KOPT-K1 (cell line): Measurements from ENCODE around the gene PLOD3.
A peak's percentile ranks its signal among the peaks of the same experiment; 100 is the strongest.

Experiments used
- H3K27ac ChIP-seq: fragments of 200-600 bp; sonication (generic); 2 replicates; pipeline ENCODE4 v1.5.1; 2016; ENCODE audit warnings: antibody characterized with exemption, mild to moderate bottlenecking, low read depth, low read length; ENCODE audit not compliant: poor library complexity, severe bottlenecking
- H3K36me3 ChIP-seq: fragments of 200-600 bp; sonication (generic); 2 replicates; pipeline ENCODE4 v1.5.1; 2017; ENCODE audit warnings: antibody characterized with exemption, mild to moderate bottlenecking, low read length, moderate library complexity; ENCODE audit not compliant: insufficient read depth
- H3K9me3 ChIP-seq: fragments of 200-600 bp; sonication (generic); 2 replicates; pipeline ENCODE4 v1.5.1; 2017; ENCODE audit warnings: antibody characterized with exemption, low read length, mild to moderate bottlenecking; ENCODE audit not compliant: insufficient read depth, poor library complexity, severe bottlenecking

Gene PLOD3

GRCh38 chr7:101232141-101232850 lies 14.9 kb upstream of the PLOD3 start:
- Histone ChIP-seq H3K27ac (no peak overlapping the region), H3K36me3 (peaks cover 51% of the 10 kb centered on the region)

DNA sequence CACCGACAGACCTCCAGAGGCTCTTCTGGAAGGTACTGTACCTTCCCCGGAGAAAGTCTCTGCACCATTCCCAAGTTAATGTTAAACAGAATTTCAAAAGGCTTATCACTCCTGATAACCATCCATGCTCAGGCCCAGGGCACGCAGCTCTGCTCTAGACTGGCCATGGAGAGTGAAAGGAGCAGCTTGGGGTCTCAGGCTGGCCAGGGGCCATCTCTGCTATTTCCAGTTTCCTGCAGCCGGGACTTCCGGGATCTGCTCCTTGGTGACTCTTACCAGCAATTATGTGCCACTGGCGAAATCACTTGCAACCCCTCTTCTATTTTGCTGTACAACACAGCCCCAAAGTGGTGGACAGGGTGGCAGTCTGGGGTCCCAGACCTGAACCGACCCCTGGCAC lies 14.3 kb upstream of the PLOD3 start:
- H3K9me3 ChIP-seq, result no peaks in the 10 kb centered on the region
- H3K27ac ChIP-seq, result no peak overlapping the region
- H3K36me3 ChIP-seq, result peaks cover 53% of the 10 kb centered on the region

More at GRCh38 chr7:101232141-101232850, 14.9 kb upstream of the PLOD3 start:
- H3K9me3 ChIP-seq, result no peaks in the 10 kb centered on the region

DNA sequence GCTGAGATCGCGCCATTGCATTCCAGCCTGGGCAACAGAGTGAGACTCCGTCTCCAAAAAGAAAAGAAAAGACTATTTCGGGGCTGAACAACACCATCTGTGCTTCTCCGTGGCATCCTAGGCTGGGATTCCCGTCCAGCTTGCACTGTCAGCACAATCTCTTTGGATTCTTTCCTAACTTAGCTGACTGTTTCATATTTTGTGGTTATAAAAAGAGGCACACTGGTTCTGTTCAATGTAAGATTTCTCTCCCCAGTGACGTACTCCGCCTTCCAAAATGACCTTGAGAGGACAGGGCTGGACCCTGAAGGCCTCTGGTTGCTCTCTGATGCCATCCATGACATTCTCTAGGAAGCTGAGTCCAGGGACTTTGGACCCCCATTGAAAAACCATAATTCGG lies 9.3 kb upstream of the PLOD3 start:
- Histone ChIP-seq H3K36me3 (peaks cover 60% of the 10 kb centered on the region), H3K9me3 (no peaks in the 10 kb centered on the region), H3K27ac (no peak overlapping the region)

GRCh38 chr7:101225650-101226049 lies 8.3 kb upstream of the PLOD3 start:
- peaks cover 57% of the 10 kb centered on the region for H3K36me3 ChIP-seq

DNA sequence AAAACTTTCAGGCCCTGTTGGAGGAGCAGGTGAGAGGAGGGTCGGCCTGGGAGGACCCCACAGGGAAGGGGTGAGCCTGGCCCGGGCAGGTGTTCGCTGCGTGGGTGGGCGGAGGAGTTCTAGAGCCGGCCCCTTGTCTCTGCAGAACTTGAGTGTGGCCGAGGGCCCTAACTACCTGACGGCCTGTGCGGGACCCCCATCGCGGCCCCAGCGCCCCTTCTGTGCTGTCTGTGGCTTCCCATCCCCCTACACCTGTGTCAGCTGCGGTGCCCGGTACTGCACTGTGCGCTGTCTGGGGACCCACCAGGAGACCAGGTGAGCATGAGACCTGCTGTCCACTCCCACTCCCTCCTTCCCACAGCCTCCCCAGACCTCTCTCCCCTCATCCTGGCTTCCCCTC lies 6.1 kb upstream of the PLOD3 start:
- Histone ChIP-seq H3K36me3 (peaks cover 51% of the 10 kb centered on the region), H3K27ac (no peak overlapping the region)

More at GRCh38 chr7:101225650-101226049, 8.3 kb upstream of the PLOD3 start:
- no peaks in the 10 kb centered on the region for H3K9me3 ChIP-seq
- H3K27ac ChIP-seq, result no peak overlapping the region

GRCh38 chr7:101222275-101222830 lies 5.0 kb upstream of the PLOD3 start:
- Histone ChIP-seq H3K9me3 (no peaks in the 10 kb centered on the region), H3K36me3 (peaks cover 45% of the 10 kb centered on the region), H3K27ac (no peak overlapping the region)

More for the DNA sequence above, 6.1 kb upstream of the PLOD3 start:
- no peaks in the 10 kb centered on the region for H3K9me3 ChIP-seq

DNA sequence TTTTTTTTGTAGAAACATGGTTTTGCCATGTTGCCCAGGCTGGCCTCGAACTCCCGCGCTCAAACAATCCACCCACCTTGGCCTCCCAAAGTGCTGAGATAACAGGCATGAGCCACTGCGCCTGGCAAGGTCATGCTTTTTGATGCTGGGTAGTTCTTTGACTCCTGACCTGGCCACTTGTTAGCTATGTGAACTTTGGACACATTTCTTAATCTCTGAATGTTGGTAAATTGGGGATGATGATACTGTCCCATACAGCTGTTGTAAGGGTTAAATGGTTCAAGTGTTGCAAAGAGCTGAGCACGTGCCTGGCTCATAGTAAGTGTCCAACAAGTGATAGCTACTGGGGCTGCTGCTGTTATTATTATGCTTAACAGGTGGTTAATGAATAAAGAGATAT lies 2.9 kb upstream of the PLOD3 start:
- Histone ChIP-seq H3K9me3 (no peaks in the 10 kb centered on the region), H3K27ac (no peak overlapping the region), H3K36me3 (peaks cover 29% of the 10 kb centered on the region)

GRCh38 chr7:101218236-101219125 lies 1.1 kb upstream of the PLOD3 start:
- H3K27ac ChIP-seq, result peak overlapping the region; percentile 62
- no peaks in the 10 kb centered on the region for H3K9me3 ChIP-seq
- peaks cover 11% of the 10 kb centered on the region; the same call in 1 of the 2 replicates for H3K36me3 ChIP-seq

DNA sequence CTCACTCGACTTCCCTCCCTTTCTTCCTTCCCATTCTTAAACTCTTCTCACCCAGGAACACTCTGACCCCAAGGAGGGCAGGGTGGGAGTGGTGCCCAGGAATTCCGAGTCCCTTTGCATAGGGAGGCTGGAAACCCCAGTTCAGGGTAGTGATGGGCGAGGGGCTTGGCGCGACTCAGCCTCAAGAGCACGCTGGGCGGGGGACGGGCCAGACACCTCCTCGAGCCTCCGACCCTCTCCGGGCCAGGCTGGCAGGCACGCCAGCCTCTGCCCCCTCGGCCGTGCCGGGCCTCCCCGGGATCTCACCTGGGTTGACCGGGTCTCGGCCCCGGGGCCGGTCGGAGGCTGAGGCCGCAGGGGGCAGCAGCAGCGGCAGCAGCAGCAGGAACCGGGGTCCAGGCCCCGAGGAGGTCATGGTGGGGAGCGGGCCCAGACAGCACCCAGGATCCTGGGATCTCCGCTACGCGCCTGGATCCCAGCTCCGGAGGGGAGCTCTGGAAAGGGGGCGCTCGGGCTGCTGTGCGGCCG lies 457 bp downstream of the PLOD3 start:
- Histone ChIP-seq H3K9me3 (no peaks in the 10 kb centered on the region), H3K36me3 (no peaks in the 10 kb centered on the region), H3K27ac (no peak overlapping the region)

- Histone ChIP-seq H3K27ac (no peak overlapping the region), H3K36me3 (no peaks in the 10 kb centered on the region), H3K9me3 (no peaks in the 10 kb centered on the region)
Observed at GRCh38 chr7:101216001-101216859, 1.2 kb downstream of the PLOD3 start.

DNA sequence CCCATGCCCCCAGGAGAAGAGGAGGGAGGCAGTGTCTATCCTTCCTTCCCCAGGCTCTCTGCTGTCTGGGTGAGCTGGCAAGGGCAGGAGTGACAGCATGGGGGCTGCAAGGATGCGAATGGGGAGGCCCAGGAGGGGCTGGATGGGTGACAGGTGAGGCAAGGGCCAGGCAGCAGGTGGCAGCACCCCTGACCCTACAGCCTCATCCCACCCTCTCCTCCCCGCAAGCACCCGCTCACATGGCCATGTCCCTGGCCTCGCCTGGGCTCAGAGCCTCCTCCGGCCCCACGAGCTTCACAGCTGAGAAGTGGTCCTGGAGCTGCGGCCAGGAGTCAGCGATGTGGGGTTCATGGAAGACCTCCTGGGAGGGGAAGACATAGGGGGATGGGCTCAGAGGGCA lies 5.4 kb downstream of the PLOD3 start:
- H3K36me3 ChIP-seq, result no peaks in the 10 kb centered on the region
- no peaks in the 10 kb centered on the region for H3K9me3 ChIP-seq
- no peak overlapping the region for H3K27ac ChIP-seq

- Histone ChIP-seq H3K27ac (no peak overlapping the region), H3K36me3 (no peaks in the 10 kb centered on the region), H3K9me3 (no peaks in the 10 kb centered on the region)
Observed at GRCh38 chr7:101211501-101211900, 5.9 kb downstream of the PLOD3 start.

DNA sequence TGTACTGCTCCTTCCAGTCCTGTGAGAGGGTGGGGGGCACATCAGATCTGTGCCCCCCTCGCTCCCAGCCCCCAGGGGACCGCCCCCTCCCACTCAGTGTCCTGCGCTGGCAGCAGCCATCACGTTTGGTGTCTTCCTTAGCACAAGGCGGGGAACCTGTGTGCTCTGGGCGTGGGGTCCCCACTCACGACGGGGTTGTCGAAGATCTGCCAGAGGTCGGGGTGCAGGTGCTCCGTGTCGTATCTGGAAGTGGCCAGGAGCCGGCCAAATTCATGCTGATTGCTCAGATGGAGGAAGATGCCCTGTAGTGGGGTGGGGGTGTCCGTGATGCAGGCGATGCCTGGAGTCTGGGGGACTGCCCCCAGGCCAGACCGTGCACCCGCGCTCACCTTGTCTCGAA lies 7.2 kb downstream of the PLOD3 start:
- H3K27ac ChIP-seq, result no peak overlapping the region
- H3K36me3 ChIP-seq, result no peaks in the 10 kb centered on the region
- H3K9me3 ChIP-seq, result no peaks in the 10 kb centered on the region

- H3K36me3 ChIP-seq, result no peaks in the 10 kb centered on the region
Observed at GRCh38 chr7:101208794-101209193, 8.6 kb downstream of the PLOD3 start.

More at GRCh38 chr7:101208794-101209193, 8.6 kb downstream of the PLOD3 start:
- Histone ChIP-seq H3K27ac (no peak overlapping the region), H3K9me3 (no peaks in the 10 kb centered on the region)
